Fibroblast of pulmonary artery (primary cell): ENCODE data around the gene MMP20.

Experiments
- DNase-seq: peaks from one replicate; pipeline ENCODE4 v3.0.0-alpha.2; 2010; ENCODE audit warnings: low read depth
- H3K4me3 ChIP-seq: replicated peaks from 2 replicates; pipeline ENCODE4 v1.5.1; 2011; ENCODE audit warnings: low read depth, mild to moderate bottlenecking, control low read depth, low read length, moderate library complexity
- TF ChIP-seq, protein P1 (sequence below): IDR thresholded peaks from 2 replicates; pipeline ENCODE4 v1.5.1; 2011; ENCODE audit warnings: mild to moderate bottlenecking, control low read depth, low read length, inconsistent platforms; ENCODE audit errors: missing control alignments

MMP20 gene

GRCh38 chr11:102587722-102588121, 37.4 kb downstream of the MMP20 start:
- TF ChIP-seq, protein P1, sequence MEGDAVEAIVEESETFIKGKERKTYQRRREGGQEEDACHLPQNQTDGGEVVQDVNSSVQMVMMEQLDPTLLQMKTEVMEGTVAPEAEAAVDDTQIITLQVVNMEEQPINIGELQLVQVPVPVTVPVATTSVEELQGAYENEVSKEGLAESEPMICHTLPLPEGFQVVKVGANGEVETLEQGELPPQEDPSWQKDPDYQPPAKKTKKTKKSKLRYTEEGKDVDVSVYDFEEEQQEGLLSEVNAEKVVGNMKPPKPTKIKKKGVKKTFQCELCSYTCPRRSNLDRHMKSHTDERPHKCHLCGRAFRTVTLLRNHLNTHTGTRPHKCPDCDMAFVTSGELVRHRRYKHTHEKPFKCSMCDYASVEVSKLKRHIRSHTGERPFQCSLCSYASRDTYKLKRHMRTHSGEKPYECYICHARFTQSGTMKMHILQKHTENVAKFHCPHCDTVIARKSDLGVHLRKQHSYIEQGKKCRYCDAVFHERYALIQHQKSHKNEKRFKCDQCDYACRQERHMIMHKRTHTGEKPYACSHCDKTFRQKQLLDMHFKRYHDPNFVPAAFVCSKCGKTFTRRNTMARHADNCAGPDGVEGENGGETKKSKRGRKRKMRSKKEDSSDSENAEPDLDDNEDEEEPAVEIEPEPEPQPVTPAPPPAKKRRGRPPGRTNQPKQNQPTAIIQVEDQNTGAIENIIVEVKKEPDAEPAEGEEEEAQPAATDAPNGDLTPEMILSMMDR: no peak
- no peak for DNase-seq
- no peak overlapping the region for H3K4me3 ChIP-seq

- no peak overlapping the region for H3K4me3 ChIP-seq
- TF ChIP-seq, protein P1: no peak
- DNase-seq: peak; percentile 18
Observed at GRCh38 chr11:102583141-102583873, 41.8 kb downstream of the MMP20 start.

DNA sequence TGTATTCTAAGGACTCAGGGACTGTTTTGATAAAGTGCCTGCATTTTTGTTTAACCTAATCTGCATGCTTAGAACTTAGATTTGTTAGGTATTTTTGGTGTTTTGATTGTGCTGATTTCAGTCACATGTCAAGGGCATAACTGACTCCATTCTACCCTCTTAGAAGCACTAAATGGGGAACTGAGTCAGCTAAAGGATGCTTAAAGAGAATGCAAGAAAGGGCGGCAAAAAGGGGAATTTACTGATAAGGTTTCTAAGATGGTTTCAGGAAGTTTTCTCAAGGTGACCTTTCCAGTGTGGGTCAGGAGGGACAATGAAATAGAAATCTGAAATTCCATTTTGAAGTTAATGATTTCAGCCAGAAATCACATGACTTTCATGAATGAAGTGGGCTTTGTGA, 43.0 kb downstream of the MMP20 start:
- DNase-seq: no peak
- TF ChIP-seq, protein P1: no peak
- H3K4me3 ChIP-seq: no peak overlapping the region

DNA sequence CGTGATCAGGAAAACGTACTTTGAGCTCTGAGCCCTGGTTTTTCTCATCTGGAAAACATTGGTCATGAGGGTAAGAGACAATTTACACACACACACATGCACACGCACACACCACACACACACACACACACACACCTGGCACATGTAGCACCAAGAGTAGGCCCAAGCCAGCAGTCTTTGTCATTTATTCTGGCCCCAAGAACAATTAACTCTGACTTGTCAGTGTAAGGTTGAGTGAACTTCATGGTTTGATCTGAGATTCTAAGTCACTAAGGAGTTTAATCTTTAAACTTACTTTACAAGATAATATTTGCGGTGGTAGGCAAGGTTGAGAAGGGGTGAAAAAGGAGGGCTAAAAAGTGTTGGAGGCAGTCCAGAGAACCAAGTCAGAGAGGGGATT, 44.1 kb downstream of the MMP20 start:
- DNase-seq: no peak
- no peak overlapping the region for H3K4me3 ChIP-seq
- TF ChIP-seq, protein P1: no peak

- H3K4me3 ChIP-seq: no peak overlapping the region
- TF ChIP-seq, protein P1: no peak
- no peak for DNase-seq
Observed at GRCh38 chr11:102580185-102580951, 44.8 kb downstream of the MMP20 start.

DNA sequence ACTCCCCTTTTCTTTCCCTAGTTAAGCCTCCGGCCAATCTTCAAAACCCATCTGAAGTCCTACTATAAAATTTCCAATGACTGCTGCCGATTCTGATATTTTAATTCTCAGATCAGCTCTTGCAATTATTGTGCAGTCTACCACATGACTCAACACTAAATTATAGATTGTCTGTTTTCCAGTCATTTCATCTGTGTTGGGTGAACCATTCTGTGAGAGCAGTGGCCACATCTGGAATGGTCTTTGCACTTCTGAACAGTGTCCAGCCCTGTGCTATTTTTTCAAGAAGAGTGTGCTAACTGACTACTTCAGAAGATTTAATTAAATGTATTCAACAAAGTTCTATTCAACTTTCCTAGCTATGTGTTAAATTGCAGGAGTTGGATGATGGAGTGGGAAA, 47.4 kb downstream of the MMP20 start:
- DNase-seq: no peak
- H3K4me3 ChIP-seq: no peak overlapping the region
- TF ChIP-seq, protein P1: no peak
